ENCODE measurements around the gene ESPN. TPM values are rescaled to one million over a fixed set of nuclear protein-coding genes. Genes with fewer than 3 reads are reported as not detected.
A peak's percentile ranks its signal among the peaks of the same experiment; 100 is the strongest.

The ESPN gene
- total RNA-seq, 2 donors from 2014 or later, result 4.1 to 10.5 TPM

DNA sequence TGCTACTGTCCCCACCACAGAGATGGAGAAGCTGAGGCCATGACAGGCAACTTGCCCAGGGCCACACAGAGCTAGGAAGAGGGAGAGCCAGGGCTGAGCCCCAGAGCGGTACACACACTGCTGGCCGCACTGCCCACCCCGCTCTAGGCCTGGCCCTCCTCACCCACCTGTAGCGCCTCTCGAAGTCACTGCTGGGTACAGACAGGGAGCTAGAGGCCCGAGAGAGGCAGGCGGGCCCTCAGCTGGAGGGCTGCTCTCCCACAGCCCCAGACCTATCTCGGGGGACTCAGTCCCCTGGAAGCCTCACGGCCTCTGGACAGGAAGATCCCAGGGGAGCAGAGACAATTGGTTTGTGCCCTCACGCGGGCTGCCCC, 84.2 kb downstream of the ESPN start:
- peak; percentile 45 for DNase-seq
- H3K4me1 ChIP-seq (ENCODE audit: control insufficient read depth, insufficient read depth, low read length), result no peaks in the 10 kb centered on the region
- Mint-ChIP-seq H3K4me3 (no peak overlapping the region), H3K36me3 (ENCODE audit: low read depth) (no peaks in the 10 kb centered on the region), H3K27me3 (ENCODE audit: insufficient read depth) (no peaks in the 10 kb centered on the region), H3K4me1 (no peaks in the 10 kb centered on the region), H3K9me3 (no peaks in the 10 kb centered on the region), H3K27ac (no peak overlapping the region)
- no peaks in the 10 kb centered on the region for H3K9me3 ChIP-seq (ENCODE audit: control insufficient read depth, low read length)
- no peaks in the 10 kb centered on the region for H3K36me3 ChIP-seq (ENCODE audit: control insufficient read depth, insufficient read depth, low read length)
- no peak overlapping the region for H3K4me3 ChIP-seq (ENCODE audit: low read length)
- H3K27ac ChIP-seq (ENCODE audit: low read depth, low read length), result no peak overlapping the region
- TF ChIP-seq, protein P1, sequence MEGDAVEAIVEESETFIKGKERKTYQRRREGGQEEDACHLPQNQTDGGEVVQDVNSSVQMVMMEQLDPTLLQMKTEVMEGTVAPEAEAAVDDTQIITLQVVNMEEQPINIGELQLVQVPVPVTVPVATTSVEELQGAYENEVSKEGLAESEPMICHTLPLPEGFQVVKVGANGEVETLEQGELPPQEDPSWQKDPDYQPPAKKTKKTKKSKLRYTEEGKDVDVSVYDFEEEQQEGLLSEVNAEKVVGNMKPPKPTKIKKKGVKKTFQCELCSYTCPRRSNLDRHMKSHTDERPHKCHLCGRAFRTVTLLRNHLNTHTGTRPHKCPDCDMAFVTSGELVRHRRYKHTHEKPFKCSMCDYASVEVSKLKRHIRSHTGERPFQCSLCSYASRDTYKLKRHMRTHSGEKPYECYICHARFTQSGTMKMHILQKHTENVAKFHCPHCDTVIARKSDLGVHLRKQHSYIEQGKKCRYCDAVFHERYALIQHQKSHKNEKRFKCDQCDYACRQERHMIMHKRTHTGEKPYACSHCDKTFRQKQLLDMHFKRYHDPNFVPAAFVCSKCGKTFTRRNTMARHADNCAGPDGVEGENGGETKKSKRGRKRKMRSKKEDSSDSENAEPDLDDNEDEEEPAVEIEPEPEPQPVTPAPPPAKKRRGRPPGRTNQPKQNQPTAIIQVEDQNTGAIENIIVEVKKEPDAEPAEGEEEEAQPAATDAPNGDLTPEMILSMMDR (conservative IDR thresholded peaks at IDR 0.05), result no peak
- WGBS, 2 experiments (ENCODE audit: insufficient coverage in 1 of 2, insufficient read length in 1 of 2), result 90 to 96% methylated on average over 7 to 11 of the region's 11 CpGs
- H3K9ac ChIP-seq (ENCODE audit: extremely low read depth, low read length, poor library complexity, severe bottlenecking), result no peak overlapping the region
- H3K27me3 ChIP-seq (ENCODE audit: control insufficient read depth, insufficient read depth, low read length, poor library complexity, severe bottlenecking), result no peaks in the 10 kb centered on the region

DNA sequence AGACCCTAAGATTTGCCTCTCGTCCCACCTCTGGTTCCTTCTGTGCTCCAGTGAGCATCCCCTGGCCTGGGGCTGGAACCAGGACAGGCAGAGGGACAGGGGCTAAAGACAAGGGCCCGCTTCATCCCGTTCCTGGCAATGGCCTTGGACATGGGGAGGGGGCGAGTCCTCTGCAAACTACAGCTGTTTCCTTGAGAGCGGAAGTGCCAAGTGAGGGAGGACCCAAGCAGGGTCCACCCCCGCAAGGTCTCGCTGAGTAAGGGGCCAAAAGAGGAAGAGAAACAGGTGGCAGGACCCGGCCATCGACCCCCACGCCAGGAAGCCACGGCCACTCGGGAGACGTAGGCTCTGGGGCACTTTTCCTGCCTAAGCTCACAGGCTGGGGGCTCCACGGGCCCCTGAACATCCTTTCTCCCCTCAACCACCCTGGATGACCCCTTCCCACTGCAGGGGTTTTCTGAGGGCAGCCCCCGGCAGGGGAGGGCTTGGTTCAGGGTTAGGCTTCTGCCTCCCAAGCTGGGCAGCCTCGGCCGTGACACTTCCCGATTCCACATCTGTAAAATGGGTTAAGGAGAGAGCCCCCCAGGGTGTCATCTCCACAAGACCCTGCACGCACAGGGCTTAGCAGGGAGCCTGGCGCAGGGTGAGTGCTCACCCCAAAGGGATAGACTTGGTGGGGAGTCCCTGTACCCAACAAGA, 84.8 kb downstream of the ESPN start:
- H3K9me3 Mint-ChIP-seq, result no peaks in the 10 kb centered on the region
- H3K4me1 Mint-ChIP-seq, result no peaks in the 10 kb centered on the region
- WGBS, 2 experiments (ENCODE audit: insufficient coverage in 1 of 2, insufficient read length in 1 of 2), result 87 to 90% methylated on average over 10 to 20 of the region's 20 CpGs
- H3K36me3 Mint-ChIP-seq (ENCODE audit: low read depth), result no peaks in the 10 kb centered on the region
- H3K4me1 ChIP-seq (ENCODE audit: control insufficient read depth, insufficient read depth, low read length), result no peaks in the 10 kb centered on the region
- H3K27me3 Mint-ChIP-seq (ENCODE audit: insufficient read depth), result no peaks in the 10 kb centered on the region
- no peak overlapping the region for H3K27ac ChIP-seq (ENCODE audit: low read depth, low read length)
- no peak overlapping the region for H3K4me3 Mint-ChIP-seq
- H3K9ac ChIP-seq (ENCODE audit: extremely low read depth, low read length, poor library complexity, severe bottlenecking), result no peak overlapping the region
- H3K27ac Mint-ChIP-seq, result no peak overlapping the region
- TF ChIP-seq, protein P1 (conservative IDR thresholded peaks at IDR 0.05), result no peak
- no peaks in the 10 kb centered on the region for H3K36me3 ChIP-seq (ENCODE audit: control insufficient read depth, insufficient read depth, low read length)
- no peaks in the 10 kb centered on the region for H3K27me3 ChIP-seq (ENCODE audit: control insufficient read depth, insufficient read depth, low read length, poor library complexity, severe bottlenecking)
- no peak overlapping the region for H3K4me3 ChIP-seq (ENCODE audit: low read length)
- peak; percentile 39 for DNase-seq
- H3K9me3 ChIP-seq (ENCODE audit: control insufficient read depth, low read length), result no peaks in the 10 kb centered on the region

DNA sequence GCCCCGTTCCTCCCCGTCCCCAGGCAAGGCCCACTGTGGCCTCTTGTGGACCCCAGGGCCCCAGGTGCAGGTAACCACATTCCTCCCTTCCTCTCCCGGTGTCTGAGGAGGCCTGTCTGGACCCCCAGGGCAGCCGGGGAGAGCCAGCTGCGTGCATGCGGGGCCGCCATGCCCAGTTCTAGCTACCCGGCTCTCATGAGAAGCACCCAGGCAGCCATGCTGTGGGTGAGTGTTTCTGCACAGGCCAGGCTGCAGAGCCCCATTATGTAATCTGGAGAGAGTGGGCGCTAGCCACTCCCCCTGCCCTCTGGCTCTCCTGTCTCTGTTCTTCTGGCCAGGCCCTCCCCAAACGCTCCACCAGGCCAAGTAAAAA, 85.3 kb downstream of the ESPN start:
- no peaks in the 10 kb centered on the region for H3K4me1 ChIP-seq (ENCODE audit: control insufficient read depth, insufficient read depth, low read length)
- H3K4me3 ChIP-seq (ENCODE audit: low read length), result no peak overlapping the region
- no peak for DNase-seq
- no peak overlapping the region for H3K9ac ChIP-seq (ENCODE audit: extremely low read depth, low read length, poor library complexity, severe bottlenecking)
- no peak overlapping the region for H3K4me3 Mint-ChIP-seq
- 96 to 100% methylated on average over 3 to 10 of the region's 10 CpGs for WGBS, 2 experiments (ENCODE audit: insufficient coverage in 1 of 2, insufficient read length in 1 of 2)
- no peaks in the 10 kb centered on the region for H3K9me3 Mint-ChIP-seq
- no peaks in the 10 kb centered on the region for H3K4me1 Mint-ChIP-seq
- no peaks in the 10 kb centered on the region for H3K9me3 ChIP-seq (ENCODE audit: control insufficient read depth, low read length)
- TF ChIP-seq, protein P1 (conservative IDR thresholded peaks at IDR 0.05), result no peak
- H3K36me3 Mint-ChIP-seq (ENCODE audit: low read depth), result no peaks in the 10 kb centered on the region
- H3K27ac ChIP-seq (ENCODE audit: low read depth, low read length), result no peak overlapping the region
- no peaks in the 10 kb centered on the region for H3K36me3 ChIP-seq (ENCODE audit: control insufficient read depth, insufficient read depth, low read length)
- no peaks in the 10 kb centered on the region for H3K27me3 ChIP-seq (ENCODE audit: control insufficient read depth, insufficient read depth, low read length, poor library complexity, severe bottlenecking)
- H3K27me3 Mint-ChIP-seq (ENCODE audit: insufficient read depth), result no peaks in the 10 kb centered on the region
- no peak overlapping the region for H3K27ac Mint-ChIP-seq
